Measurements from ENCODE around the gene STX16.

Gene STX16

GRCh38 chr20:58710481-58711265, 59.6 kb downstream of the STX16 start:
- no peak for DNase-seq (ENCODE audit: low spot score)

DNA sequence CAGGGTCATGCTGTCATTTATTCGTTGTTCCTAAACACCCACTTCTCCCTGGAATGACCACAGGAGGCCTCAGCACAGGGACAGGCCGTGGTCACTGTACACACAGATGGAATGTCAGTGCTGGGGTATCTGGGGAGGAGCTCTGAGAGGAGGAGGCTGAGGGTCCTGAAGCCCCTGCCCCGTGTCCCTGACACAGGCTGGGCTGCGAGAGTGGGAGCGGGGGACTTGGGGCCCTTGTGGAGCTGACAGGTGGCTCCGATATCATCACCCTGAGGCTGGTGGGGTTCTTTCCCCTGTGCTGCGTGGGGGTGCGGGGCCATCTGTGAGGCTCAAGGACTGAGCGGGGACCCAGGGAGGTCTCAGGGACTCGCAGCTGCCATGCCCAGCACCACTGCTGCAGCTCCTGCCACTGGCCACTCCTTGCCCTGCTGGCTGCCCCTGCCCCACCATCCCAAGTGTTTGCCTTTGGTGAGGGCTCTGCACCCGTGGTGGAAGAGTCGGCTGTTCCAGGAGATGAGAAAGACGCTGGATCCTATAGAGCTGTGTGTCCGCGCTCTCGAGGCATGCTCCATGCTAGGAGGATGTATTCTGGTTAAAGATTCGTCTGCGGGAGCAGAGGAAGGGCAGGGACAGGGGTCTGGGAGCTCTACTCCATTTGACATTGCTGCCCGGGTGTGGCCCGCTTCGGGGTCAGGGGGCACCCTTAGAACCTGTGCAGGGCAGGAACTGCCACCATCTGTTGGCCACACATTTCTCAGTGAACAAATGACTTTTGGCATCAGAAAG, 60.4 kb downstream of the STX16 start:
- no peak for DNase-seq (ENCODE audit: low spot score)

DNA sequence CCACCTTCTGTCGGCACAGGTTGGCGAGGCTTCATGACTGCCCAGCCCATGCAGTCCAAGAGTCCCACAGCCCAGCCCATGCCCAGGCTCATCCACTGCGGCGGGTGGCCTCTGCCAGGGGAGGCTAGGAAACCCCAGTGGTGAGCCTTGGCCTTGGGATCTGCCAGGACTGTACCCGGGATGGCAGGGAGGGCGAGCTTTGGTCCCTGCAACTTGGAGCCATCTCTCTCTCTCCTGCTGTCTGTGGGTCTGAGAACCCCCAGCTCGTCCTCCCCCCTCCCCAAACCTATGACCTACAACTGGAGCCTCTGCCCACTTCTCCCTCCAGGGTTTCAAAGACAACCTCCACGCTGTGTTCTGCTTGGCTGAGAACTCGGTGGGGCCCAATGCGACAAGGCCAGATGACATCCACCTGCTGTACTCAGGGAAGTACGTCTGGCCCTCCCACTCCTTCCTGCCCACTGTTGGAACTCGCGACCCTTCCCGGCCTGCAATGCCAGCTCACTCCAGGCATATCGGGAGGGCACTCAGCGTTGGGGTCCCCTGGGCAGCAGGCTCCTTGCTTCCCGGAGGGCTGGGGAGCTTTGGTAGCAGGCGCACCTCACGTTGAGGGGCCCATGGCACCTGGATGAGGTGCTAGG, 61.2 kb downstream of the STX16 start:
- no peak for DNase-seq (ENCODE audit: low spot score)

DNA sequence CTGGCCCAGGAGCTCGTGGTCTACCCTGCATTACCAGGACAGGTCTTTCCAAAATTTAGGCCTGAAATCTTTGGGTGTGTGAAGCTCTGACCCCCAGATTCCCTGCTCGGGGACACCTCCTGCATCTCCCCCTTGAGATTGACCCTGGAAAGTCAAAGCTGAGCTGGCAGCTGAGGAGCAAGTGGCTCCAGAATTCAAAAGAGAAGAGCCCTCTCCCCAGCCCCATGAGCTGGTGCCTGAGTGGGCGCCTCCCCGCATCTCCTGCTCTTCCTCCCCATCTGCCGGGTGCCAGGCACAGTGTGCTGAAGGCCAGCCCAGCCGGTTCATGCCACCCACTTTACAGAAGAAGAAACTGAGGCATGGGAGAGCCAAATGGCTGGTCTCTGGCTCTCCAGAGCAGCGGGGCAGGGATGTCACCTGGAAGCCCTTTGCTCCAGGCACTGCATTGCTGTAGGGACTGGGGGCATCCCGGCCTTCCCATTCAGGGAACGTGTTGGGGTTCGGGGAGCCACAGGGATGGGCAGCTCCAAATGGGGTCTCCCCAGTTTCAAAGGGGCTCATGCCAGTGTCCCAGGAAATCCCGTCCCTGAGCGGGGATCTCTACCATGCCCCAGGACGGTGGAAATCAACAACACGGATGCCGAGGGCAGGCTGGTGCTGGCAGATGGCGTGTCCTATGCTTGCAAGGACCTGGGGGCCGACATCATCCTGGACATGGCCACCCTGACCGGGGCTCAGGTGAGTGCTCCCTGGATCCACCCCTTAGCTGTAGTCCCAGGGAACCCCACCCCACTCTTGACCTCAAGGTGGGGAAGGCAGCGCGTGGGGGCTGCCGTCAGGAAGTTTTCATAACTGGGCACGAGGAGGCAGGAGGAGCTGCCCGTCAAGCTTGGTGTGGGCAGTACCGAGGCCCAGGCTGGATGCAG, 62.0 kb downstream of the STX16 start:
- no peak for DNase-seq (ENCODE audit: low spot score)

GRCh38 chr20:58713801-58714339, 62.8 kb downstream of the STX16 start:
- no peak for DNase-seq (ENCODE audit: low spot score)

DNA sequence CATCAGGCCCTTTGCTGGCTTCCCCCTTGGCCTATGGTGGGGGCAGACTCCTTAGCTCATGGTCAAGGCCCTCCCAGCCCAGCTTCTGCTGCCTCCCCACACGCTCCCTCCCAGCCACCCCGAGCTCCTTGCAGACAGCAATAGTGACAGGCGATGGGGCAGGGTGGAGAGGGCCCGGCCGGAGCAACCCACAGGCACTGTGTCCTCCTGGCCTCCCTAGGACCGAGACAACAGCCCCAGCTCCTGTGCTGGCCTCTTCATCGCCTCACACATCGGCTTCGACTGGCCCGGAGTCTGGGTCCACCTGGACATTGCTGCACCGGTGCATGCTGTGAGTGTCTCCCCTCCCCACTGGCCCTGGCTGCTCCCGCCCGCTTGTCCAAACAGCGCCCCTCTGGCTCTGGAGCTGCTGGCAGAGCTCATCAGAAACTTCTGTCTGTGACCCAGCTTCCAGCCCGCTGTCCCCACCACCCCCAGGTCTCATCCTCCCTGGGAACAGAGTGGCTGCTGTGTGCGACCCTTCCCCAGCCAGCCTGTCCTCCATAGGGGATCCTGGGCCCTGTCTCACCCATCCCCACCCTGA, 63.3 kb downstream of the STX16 start:
- no peak for DNase-seq (ENCODE audit: low spot score)

- no peak for DNase-seq (ENCODE audit: low spot score)
These were observed 63.9 kb downstream of the STX16 start for GRCh38 chr20:58714923-58715351.

GRCh38 chr20:58715391-58715800, 64.3 kb downstream of the STX16 start:
- no peak for DNase-seq (ENCODE audit: low spot score)

- DNase-seq (ENCODE audit: low spot score) = no peak
These were observed 64.9 kb downstream of the STX16 start for GRCh38 chr20:58715801-58716475.

GRCh38 chr20:58716476-58717277, 65.6 kb downstream of the STX16 start:
- DNase-seq (ENCODE audit: low spot score) = no peak

DNA sequence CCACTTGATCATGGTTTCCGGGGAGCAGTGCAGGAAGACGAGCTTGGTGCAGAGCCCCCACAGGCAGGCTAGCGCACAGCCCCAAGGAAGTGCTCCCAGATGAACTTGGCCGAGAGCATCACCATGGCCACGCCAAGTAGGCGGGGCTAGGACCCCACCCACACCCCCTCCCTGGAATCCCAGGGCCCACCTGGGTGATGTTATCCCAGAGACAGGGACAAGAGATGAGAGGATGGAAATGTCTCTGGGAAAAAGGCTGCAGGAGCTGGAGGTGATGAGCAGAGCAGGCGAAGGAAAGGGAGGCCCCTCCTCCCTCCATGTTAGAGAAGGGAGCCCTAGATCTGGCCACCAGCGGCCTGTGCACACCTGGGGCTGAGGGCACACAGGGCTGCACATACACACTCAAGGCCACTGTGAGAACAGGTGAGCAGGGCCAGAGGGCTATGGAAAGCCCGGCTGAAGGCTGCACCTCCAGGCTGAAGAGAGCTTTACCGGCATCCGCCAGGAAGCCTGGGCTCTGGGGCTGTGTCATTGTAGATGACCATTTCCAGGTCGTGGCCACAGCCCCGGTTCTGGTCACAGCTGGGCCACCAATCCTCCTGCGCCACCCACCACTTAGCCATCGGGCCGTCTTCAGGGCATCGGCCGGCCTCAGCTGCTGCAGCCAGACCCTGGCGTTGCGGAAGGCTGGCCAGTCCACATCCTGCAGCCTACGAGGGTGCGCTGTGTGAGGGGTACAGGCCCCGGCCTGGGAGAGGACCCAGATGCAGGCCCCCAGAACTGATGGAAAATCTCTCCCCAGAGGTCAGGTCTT, 66.4 kb downstream of the STX16 start:
- no peak for DNase-seq (ENCODE audit: low spot score)

GRCh38 chr20:58718121-58718563, 67.1 kb downstream of the STX16 start:
- no peak for DNase-seq (ENCODE audit: low spot score)

- DNase-seq (ENCODE audit: low spot score) = no peak
These were observed 67.6 kb downstream of the STX16 start for GRCh38 chr20:58718729-58719128.

DNA sequence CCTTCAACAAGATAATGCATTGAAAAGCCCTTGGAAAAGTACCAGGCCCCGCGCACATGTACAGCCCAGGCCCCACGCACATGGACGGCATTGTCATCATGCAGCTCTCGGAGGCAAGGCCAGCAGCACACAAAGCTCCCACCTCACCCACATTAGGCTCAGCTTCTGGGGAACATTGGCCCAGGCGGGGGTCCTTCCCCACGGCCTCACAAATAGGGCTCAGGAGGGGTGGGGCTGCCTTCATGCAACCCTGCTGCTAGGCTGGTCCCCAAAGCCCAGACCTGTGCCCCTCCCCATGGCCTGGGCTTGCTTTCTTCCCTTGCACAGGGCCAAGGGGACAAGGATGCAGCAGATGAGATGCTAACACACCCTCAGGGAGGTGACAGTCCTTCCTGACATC, 68.2 kb downstream of the STX16 start:
- no peak for DNase-seq (ENCODE audit: low spot score)

DNA sequence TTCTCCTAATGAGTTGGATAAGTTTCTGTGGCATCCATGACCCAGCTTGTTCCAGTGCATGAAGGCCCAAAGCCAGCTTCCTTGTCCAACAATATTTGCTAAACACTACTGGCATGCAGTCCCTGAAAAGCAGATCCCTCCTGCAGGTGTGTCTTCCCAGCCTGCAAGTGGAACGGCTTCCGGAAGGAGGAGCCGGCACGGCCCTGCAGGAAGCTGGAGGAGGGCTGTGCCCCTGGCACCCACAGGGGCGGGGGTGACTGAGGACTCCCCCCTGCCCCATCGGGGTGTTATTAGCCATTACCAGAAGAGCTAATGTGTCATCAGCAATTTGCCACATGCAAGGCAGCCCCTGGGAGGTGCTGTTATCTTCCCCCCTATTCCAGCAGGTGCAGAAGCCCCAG, 68.9 kb downstream of the STX16 start:
- DNase-seq (ENCODE audit: low spot score) = no peak

DNA sequence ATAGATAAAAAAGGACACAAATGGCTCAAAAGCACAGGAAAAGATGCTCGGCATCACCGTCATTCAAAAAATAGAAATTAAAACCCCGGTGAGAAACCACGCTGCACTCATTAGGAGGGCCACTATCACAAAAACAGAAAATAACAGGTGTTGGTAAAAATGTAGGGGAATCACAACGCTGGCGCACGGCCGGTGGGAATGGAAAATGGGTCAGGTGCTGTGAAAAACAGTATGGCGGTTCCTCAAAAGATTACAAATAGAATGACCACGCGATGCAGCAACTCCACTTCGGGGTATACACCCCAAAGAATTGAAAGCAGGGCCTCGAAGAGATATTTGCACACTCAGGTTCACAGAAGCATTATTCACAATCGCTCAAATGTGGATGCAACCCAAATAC, 69.8 kb downstream of the STX16 start:
- no peak for DNase-seq (ENCODE audit: low spot score)

- DNase-seq (ENCODE audit: low spot score) = no peak
These were observed 71.1 kb downstream of the STX16 start for GRCh38 chr20:58721951-58722778.

Data from hematopoietic multipotent progenitor cell treated with erythropoietin and hydrocortisone succinate and interleukin-3 and kit ligand, for 15 days (in vitro differentiated cells).